ENCODE measurements around the gene CLRN2.

CLRN2 gene

GRCh38 chr4:17514865-17515264 lies at the start of gene CLRN2:
CLRN2 (plus strand) TSS chr4:17515165; CDS start chr4:17515267, 102 bp downstream.
- no peak for DNase-seq (ENCODE audit: low read depth)

- DNase-seq (ENCODE audit: low read depth), result peak; percentile 61
Measured at GRCh38 chr4:17468619-17469221, 46.2 kb upstream of the CLRN2 start.

GRCh38 chr4:17469931-17470674 lies 44.9 kb upstream of the CLRN2 start:
- DNase-seq (ENCODE audit: low read depth), result no peak

GRCh38 chr4:17475481-17475880 lies 39.5 kb upstream of the CLRN2 start:
- peak; percentile 60 for DNase-seq (ENCODE audit: low read depth)

- DNase-seq (ENCODE audit: low read depth), result no peak
Measured at GRCh38 chr4:17476853-17477252, 38.1 kb upstream of the CLRN2 start.

- DNase-seq (ENCODE audit: low read depth), result no peak
Measured at GRCh38 chr4:17477774-17478472, 37.0 kb upstream of the CLRN2 start.

GRCh38 chr4:17480210-17480927 lies 34.6 kb upstream of the CLRN2 start:
- DNase-seq (ENCODE audit: low read depth), result no peak

- DNase-seq (ENCODE audit: low read depth), result no peak
Measured at GRCh38 chr4:17480955-17481354, 34.0 kb upstream of the CLRN2 start.

GRCh38 chr4:17482716-17483115 lies 32.2 kb upstream of the CLRN2 start:
- no peak for DNase-seq (ENCODE audit: low read depth)

GRCh38 chr4:17489123-17489522 lies 25.8 kb upstream of the CLRN2 start:
- DNase-seq (ENCODE audit: low read depth), result no peak

GRCh38 chr4:17489721-17490120 lies 25.2 kb upstream of the CLRN2 start:
- no peak for DNase-seq (ENCODE audit: low read depth)

GRCh38 chr4:17490575-17491059 lies 24.3 kb upstream of the CLRN2 start:
- no peak for DNase-seq (ENCODE audit: low read depth)

- DNase-seq (ENCODE audit: low read depth), result no peak
Measured at GRCh38 chr4:17491196-17491595, 23.8 kb upstream of the CLRN2 start.

- no peak for DNase-seq (ENCODE audit: low read depth)
Measured at GRCh38 chr4:17492058-17492741, 22.8 kb upstream of the CLRN2 start.

GRCh38 chr4:17492876-17493275 lies 22.1 kb upstream of the CLRN2 start:
- no peak for DNase-seq (ENCODE audit: low read depth)

GRCh38 chr4:17493619-17494018 lies 21.3 kb upstream of the CLRN2 start:
- DNase-seq (ENCODE audit: low read depth), result no peak

- peak; percentile 89 for DNase-seq (ENCODE audit: low read depth)
Measured at GRCh38 chr4:17494258-17495190, 20.4 kb upstream of the CLRN2 start.

- no peak for DNase-seq (ENCODE audit: low read depth)
Measured at GRCh38 chr4:17497890-17498523, 17.0 kb upstream of the CLRN2 start.

GRCh38 chr4:17500574-17500973 lies 14.4 kb upstream of the CLRN2 start:
- no peak for DNase-seq (ENCODE audit: low read depth)

GRCh38 chr4:17502756-17503155 lies 12.2 kb upstream of the CLRN2 start:
- DNase-seq (ENCODE audit: low read depth), result peak; percentile 24
